ENCODE results near the gene NMNAT2.

DNA sequence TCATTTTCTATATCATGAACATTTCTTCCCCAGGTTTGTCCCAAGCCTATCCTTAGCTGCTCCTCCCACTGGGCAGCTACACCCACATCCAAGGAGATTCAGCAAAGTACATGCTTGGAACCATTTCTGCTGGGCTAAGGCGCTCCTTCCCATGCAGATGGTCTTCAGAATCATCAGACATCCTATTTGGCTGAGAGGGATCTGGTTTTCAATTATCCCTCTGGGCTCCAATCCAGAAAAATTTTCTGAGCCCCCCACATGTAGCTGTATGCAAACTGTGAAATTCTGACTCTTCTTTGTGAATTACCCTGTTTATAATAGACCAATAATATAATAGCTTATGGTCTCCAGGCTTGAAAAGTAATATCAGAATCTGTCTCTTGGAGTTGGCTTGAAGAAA lies 132.9 kb downstream of the NMNAT2 start:
- TF ChIP-seq, protein P1, sequence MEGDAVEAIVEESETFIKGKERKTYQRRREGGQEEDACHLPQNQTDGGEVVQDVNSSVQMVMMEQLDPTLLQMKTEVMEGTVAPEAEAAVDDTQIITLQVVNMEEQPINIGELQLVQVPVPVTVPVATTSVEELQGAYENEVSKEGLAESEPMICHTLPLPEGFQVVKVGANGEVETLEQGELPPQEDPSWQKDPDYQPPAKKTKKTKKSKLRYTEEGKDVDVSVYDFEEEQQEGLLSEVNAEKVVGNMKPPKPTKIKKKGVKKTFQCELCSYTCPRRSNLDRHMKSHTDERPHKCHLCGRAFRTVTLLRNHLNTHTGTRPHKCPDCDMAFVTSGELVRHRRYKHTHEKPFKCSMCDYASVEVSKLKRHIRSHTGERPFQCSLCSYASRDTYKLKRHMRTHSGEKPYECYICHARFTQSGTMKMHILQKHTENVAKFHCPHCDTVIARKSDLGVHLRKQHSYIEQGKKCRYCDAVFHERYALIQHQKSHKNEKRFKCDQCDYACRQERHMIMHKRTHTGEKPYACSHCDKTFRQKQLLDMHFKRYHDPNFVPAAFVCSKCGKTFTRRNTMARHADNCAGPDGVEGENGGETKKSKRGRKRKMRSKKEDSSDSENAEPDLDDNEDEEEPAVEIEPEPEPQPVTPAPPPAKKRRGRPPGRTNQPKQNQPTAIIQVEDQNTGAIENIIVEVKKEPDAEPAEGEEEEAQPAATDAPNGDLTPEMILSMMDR (IDR thresholded peaks at IDR 0.05) = no peak
- TF ChIP-seq POLR2A (IDR thresholded peaks at IDR 0.05) = no peak

Measured in Peyer's patch (tissue), 4 donors.